WI38 (cell line): ENCODE results near the gene YTHDC2.

Source experiments
- H3K4me3 ChIP-seq: 2 replicates; pipeline ENCODE4 v1.5.1; 2011; ENCODE audit warnings: low read depth, mild to moderate bottlenecking, control low read depth, low read length
- CTCF ChIP-seq: IDR thresholded peaks from 2 replicates; pipeline ENCODE4 v1.5.1; 2012; ENCODE audit warnings: low read depth, mild to moderate bottlenecking, control low read depth, low read length

Gene YTHDC2

DNA sequence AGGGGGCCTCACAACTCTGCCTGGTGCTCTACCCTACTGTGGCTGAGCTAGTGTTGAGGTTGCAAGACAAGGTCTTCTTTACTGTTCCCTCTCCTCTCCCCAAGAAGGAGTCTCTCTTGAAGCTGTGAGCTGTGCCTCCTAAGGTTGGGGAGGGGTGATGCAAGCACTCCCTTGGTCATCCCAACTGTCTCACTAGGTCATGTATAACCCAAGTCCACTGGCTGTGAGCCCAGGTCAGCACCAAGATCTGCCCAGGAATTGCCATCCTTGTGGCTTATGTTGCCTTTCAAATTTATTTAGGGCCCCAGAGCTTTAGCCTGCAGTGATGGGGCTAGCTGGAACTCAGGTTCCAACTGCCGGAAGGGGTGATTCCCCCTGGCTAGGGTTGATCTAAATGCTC is 10.3 kb upstream of the YTHDC2 start:
- H3K4me3 ChIP-seq: no peak overlapping the region
- no peak for TF ChIP-seq CTCF

DNA sequence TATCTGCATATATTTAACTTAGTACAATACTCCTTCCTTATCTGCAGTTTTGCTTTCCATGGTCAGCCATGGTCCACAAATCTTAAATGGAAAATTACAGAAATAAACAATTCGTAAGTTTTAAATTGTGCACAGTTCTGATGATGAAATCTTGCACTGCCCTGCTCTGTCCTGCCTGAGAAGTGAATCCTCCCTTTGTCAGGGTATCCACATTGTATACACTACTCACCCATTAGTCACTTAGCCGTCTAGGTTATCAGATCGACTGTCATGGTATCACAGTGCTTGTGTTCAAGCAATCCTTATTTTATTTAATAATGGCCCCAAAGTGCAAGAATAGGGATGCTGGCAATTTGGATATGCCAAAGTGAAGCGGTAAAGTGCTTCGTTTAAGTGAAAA is 8.3 kb upstream of the YTHDC2 start:
- TF ChIP-seq CTCF: no peak

GRCh38 chr5:113507601-113508000 is 5.9 kb upstream of the YTHDC2 start:
- no peak overlapping the region for H3K4me3 ChIP-seq
- no peak for TF ChIP-seq CTCF

More for the DNA sequence above, 8.3 kb upstream of the YTHDC2 start:
- no peak overlapping the region for H3K4me3 ChIP-seq

- H3K4me3 ChIP-seq: no peak overlapping the region
- TF ChIP-seq CTCF: no peak
Observed at GRCh38 chr5:113508756-113509155, 4.7 kb upstream of the YTHDC2 start.

DNA sequence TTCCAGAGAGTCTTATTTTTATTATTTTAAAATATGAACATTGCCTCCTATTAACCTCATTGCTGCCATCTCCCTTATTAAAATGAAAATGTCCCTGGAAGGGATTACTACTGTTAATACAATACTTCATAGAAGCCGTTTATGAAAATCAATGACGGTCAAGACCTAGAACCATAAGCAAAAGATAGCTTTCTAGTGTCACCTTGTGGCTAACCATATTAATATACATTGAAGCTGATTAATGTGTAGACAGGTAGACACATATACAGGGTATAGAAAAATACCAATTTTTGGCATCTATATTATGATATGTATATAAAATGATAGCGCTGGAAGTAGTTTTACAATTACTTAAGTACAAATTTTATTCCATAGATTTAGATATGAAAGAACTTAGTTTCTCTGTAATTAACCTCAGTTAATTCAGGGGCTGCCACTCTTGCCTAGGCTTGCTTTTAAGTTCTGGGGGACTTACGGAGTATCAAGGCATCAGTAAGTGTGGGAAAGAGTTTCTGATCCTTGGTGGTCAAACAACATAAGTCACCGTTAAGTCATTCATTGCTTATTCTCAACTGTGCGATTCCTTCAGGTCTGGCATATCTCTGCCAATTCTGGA is 2.5 kb upstream of the YTHDC2 start:
- peak; percentile 17; the same call in 1 of the 2 replicates for TF ChIP-seq CTCF
- H3K4me3 ChIP-seq: no peak overlapping the region

DNA sequence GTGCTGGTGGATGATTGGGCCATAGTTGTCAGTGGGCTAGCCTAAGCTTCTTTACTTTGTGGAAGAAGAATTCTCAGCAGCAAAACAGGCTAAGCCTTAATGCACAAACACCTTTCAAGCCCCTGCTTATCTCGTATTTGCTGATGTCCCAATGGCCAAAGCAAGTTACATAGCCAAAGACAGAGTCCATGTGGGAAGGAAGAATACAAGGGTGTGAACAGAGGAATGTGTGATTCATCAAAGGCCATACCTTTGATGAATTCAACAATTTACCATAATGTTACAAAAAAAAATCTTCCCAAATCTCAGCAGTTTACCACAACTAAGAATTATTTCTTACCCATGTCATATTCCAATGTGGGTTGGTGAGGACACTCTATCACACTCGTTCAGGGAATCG is 1.2 kb upstream of the YTHDC2 start:
- H3K4me3 ChIP-seq: no peak overlapping the region
- TF ChIP-seq CTCF: no peak

DNA sequence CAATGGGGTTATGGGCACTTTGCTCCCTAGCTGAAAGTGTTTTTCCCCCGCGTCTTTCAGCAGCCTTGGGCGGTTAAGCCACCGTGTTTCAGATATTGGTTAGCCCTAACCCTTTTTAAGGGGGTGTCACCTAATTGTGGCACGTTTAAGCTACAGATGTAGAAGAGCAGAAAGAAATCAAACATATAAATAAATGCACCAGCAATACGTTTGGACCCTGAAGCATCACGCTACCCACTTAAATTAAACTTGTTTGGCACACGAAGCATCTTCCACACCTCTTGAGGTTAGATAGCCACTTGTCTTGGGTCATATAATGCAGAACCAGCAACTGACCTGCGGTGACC is 768 bp downstream of the YTHDC2 start:
- peak overlapping the region; percentile 78 for H3K4me3 ChIP-seq
- no peak for TF ChIP-seq CTCF
